Testis (tissue), 3 donors: ENCODE results near the gene ZNF443. TPM values are rescaled to one million over a fixed set of nuclear protein-coding genes. Genes with fewer than 3 reads are reported as not detected.

ENCODE experiments used
- DNase-seq: peaks from one replicate; pipeline ENCODE4 v3.0.0-alpha.2; 2019
- H3K27ac ChIP-seq, 2 donors: fragments of 200-600 bp; sonication (generic); one replicate each; pipeline ENCODE4 v1.5.1; 2019
- H3K27me3 ChIP-seq: fragments of 200-600 bp; sonication (generic); one replicate; pipeline ENCODE4 v1.5.1; 2019
- H3K36me3 ChIP-seq: fragments of 200-600 bp; sonication (generic); one replicate; pipeline ENCODE4 v1.5.1; 2017; ENCODE audit warnings: low read depth; ENCODE audit errors: missing control alignments
- H3K4me1 ChIP-seq: fragments of 200-600 bp; sonication (generic); one replicate; pipeline ENCODE4 v1.5.1; 2019
- H3K4me3 ChIP-seq, 2 donors: fragments of 200-600 bp; sonication (generic); one replicate each; pipeline ENCODE4 v1.5.1; 2017 to 2019
- H3K9me3 ChIP-seq: fragments of 200-600 bp; sonication (generic); one replicate; pipeline ENCODE4 v1.5.1; 2017
- POLR2A ChIP-seq: fragments of 450-650 bp; IDR thresholded peaks from one replicate; pipeline ENCODE4 v1.6.1; 2017; ENCODE audit warnings: antibody characterized with exemption, mild to moderate bottlenecking, moderate library complexity
- WGBS, 2 donors: methylation state at CpG; one replicate each; pipeline ENCODE4 v1.1.5; 2018; 5-methylcytosine and 5-hydroxymethylcytosine counted together
- intact Hi-C: fragments of 100-400 bp; cut with DNase I; formaldehyde crosslinking; loops from one replicate; pipeline ENCODE4 v1.15.1; 2023; ENCODE audit warnings: low total_unique reads
- polyA plus RNA-seq: library from polyadenylated mRNA; stranded (reverse); fragments of 350-450 nt; fragmentation: Illumina TruSeq; extraction: RNeasy Lipid Tissue Mini Kit (QIAGEN cat#74804); gene quantifications from one replicate; pipeline ENCODE4 v1.2.3, GENCODE V29; 2014; ENCODE audit warnings: low read depth, low replicate concordance; ENCODE audit not compliant: insufficient read depth
- total RNA-seq, 2 donors: library from RNA; depleted of rRNA; stranded (reverse); fragments of >200 nt; gene quantifications; one replicate each; pipeline ENCODE4 v1.2.3, GENCODE V29; 2016
- TF ChIP-seq, protein P1 (sequence below), 3 experiments: fragments of 450-650 bp in 2 of 3; fragments of 200-600 bp in 1 of 3; sonication (generic) in 1 of 3; IDR thresholded peaks; one replicate each; pipeline ENCODE4 v1.5.1; 2016 to 2019; ENCODE audit warnings: antibody characterized with exemption in 3 of 3, mild to moderate bottlenecking in 2 of 3, moderate library complexity in 1 of 3

The ZNF443 gene
- total and polyA plus RNA-seq, 3 donors from 2014 or later = 2.2 to 5.0 (median 4.1) TPM

DNA sequence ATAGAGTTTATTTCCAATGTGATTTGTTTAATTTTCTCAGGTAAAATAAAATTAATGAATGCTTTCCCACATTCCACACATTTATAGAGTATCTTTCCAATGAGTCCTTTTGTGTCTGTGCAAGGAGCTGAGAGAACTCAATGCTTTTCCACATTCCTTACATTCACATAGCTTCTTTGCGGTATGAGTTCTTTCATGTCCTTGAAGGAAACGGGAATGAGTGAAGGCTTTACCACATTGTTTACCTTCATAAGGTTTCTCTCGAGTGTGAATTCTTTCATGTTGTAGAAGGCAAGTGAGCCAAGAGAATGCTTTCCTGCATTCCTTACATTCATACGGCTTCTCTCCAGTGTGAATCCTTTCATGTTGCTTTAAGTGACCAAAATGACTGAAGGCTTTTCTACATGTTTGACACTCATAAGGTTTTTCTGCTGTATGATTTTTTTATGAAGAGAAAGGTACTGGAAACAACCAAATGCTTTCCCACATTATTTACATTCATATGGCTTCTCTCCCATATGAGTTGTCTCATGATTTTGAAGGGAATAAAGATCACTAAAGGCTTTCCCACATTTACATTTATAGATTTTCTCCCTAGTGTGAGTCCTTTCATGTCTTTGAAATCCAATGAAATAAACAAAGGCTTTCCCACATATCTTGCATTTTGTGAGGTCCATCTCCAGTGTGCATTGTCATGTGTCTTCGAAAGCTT is 60.9 kb downstream of the ZNF443 start:
- WGBS, 2 donors = 90 to 91% methylated on average over 5 of the region's 5 CpGs
- no peaks in the 10 kb centered on the region for H3K9me3 ChIP-seq
- H3K36me3 ChIP-seq = no peaks in the 10 kb centered on the region
- no peak overlapping the region for H3K27ac ChIP-seq
- no peak overlapping the region for H3K4me3 ChIP-seq
- H3K27me3 ChIP-seq = no peaks in the 10 kb centered on the region
- no peak for TF ChIP-seq POLR2A
- TF ChIP-seq, protein P1, sequence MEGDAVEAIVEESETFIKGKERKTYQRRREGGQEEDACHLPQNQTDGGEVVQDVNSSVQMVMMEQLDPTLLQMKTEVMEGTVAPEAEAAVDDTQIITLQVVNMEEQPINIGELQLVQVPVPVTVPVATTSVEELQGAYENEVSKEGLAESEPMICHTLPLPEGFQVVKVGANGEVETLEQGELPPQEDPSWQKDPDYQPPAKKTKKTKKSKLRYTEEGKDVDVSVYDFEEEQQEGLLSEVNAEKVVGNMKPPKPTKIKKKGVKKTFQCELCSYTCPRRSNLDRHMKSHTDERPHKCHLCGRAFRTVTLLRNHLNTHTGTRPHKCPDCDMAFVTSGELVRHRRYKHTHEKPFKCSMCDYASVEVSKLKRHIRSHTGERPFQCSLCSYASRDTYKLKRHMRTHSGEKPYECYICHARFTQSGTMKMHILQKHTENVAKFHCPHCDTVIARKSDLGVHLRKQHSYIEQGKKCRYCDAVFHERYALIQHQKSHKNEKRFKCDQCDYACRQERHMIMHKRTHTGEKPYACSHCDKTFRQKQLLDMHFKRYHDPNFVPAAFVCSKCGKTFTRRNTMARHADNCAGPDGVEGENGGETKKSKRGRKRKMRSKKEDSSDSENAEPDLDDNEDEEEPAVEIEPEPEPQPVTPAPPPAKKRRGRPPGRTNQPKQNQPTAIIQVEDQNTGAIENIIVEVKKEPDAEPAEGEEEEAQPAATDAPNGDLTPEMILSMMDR (IDR thresholded peaks at IDR 0.05) = no peak
- H3K4me1 ChIP-seq = no peaks in the 10 kb centered on the region
- DNase-seq = no peak
- intact Hi-C loops = no loop called here

Other genes with a start within 250 kb of the ZNF443 start
- 10 to 100 TPM; 22.4 to 30.2 TPM for gene ZNF44, start 146.1 kb downstream of the ZNF443 start, total RNA-seq
- 18.9 TPM for gene ZNF44, start 146.1 kb downstream of the ZNF443 start, polyA plus RNA-seq
- gene ZNF563, start 107.4 kb downstream of the ZNF443 start, total RNA-seq = 10 to 100 TPM; 13.7 to 29.1 TPM
- gene ZNF563, start 107.4 kb downstream of the ZNF443 start, polyA plus RNA-seq = 21.0 TPM
- 1 to 10 TPM; 2.7 to 4.9 TPM for gene ZNF442, start 75.3 kb downstream of the ZNF443 start, total RNA-seq
- 1.3 TPM for gene ZNF442, start 75.3 kb downstream of the ZNF443 start, polyA plus RNA-seq
- 1 to 10 TPM; 4.6 to 5.8 TPM for gene ZNF799, start 39.8 kb downstream of the ZNF443 start, total RNA-seq
- gene ZNF799, start 39.8 kb downstream of the ZNF443 start, polyA plus RNA-seq = 3.9 TPM
- 10 to 100 TPM in 1 of 2 donors, 1 to 10 TPM in 1; 8.1 to 21.7 TPM for gene ZNF709, start 43.8 kb upstream of the ZNF443 start, total RNA-seq
- gene ZNF709, start 43.8 kb upstream of the ZNF443 start, polyA plus RNA-seq = 14.6 TPM
- gene ZNF564, start 110.5 kb upstream of the ZNF443 start, total RNA-seq = 10 to 100 TPM; 10.7 to 18.0 TPM
- 4.6 TPM for gene ZNF564, start 110.5 kb upstream of the ZNF443 start, polyA plus RNA-seq
- gene ZNF490, start 169.8 kb upstream of the ZNF443 start, total RNA-seq = 10 to 100 TPM in 1 of 2 donors, 1 to 10 TPM in 1; 6.6 to 10.4 TPM
- 2.5 TPM for gene ZNF490, start 169.8 kb upstream of the ZNF443 start, polyA plus RNA-seq
- 10 to 100 TPM; 16.1 to 17.2 TPM for gene ZNF791, start 169.9 kb upstream of the ZNF443 start, total RNA-seq
- gene ZNF791, start 169.9 kb upstream of the ZNF443 start, polyA plus RNA-seq = 9.3 TPM
- gene MAN2B1, start 225.7 kb upstream of the ZNF443 start, total RNA-seq = 10 to 100 TPM; 29.7 to 30.6 TPM
- gene MAN2B1, start 225.7 kb upstream of the ZNF443 start, polyA plus RNA-seq = 45.7 TPM
- gene WDR83, start 225.8 kb upstream of the ZNF443 start, total RNA-seq = 10 to 100 TPM; 15.8 to 18.3 TPM
- gene WDR83, start 225.8 kb upstream of the ZNF443 start, polyA plus RNA-seq = 23.2 TPM
- 100 to 1,000 TPM in 1 of 2 donors, 10 to 100 TPM in 1; 85.9 to 119 TPM for gene DHPS, start 240.9 kb upstream of the ZNF443 start, total RNA-seq
- 50.2 TPM for gene DHPS, start 240.9 kb upstream of the ZNF443 start, polyA plus RNA-seq
- 1 to 10 TPM in 1 of 2 donors, not detected in 1; 4.5 TPM for gene GNG14, start 247.0 kb upstream of the ZNF443 start, total RNA-seq
- not detected for gene GNG14, start 247.0 kb upstream of the ZNF443 start, polyA plus RNA-seq